ENCODE data around the gene CHFR.

GRCh38 chr12:132899033-132899432, 11.6 kb upstream of the CHFR start:
- TF ChIP-seq CTCF (IDR thresholded peaks at IDR 0.05) (no peak), POLR2A (IDR thresholded peaks at IDR 0.05) (no peak)

All from heart left ventricle (tissue), 13 donors.